ENCODE results near the gene LRRN1.

Gene LRRN1

GRCh38 chr3:3799173-3800079 lies at the start of gene LRRN1:
Gene LRRN1 (plus strand): TSS chr3:3799431. CDS start chr3:3844642, 45,211 bp downstream.
- Mint-ChIP-seq H3K27ac (no peak within 1 kb of the TSS), H3K27me3 (ENCODE audit: low read depth) (peaks cover 53% of the 10 kb centered on the region), H3K36me3 (ENCODE audit: low read depth) (no peaks in the 10 kb centered on the region), H3K4me3 (peak within 1 kb of the TSS; percentile 73), H3K4me1 (ENCODE audit: low read depth) (peaks cover 5% of the 10 kb centered on the region), H3K9me3 (no peaks in the 10 kb centered on the region)

- no peaks in the 10 kb centered on the region for H3K4me1 Mint-ChIP-seq (ENCODE audit: low read depth)
- H3K36me3 Mint-ChIP-seq (ENCODE audit: low read depth), result no peaks in the 10 kb centered on the region
- H3K27me3 Mint-ChIP-seq (ENCODE audit: low read depth), result no peaks in the 10 kb centered on the region
- H3K9me3 Mint-ChIP-seq, result no peaks in the 10 kb centered on the region
- no peak overlapping the region for H3K4me3 Mint-ChIP-seq
- no peak overlapping the region for H3K27ac Mint-ChIP-seq
These were observed 45.8 kb upstream of the LRRN1 start for GRCh38 chr3:3753416-3753815.

GRCh38 chr3:3765661-3766060 lies 33.6 kb upstream of the LRRN1 start:
- Mint-ChIP-seq H3K27me3 (ENCODE audit: low read depth) (no peaks in the 10 kb centered on the region), H3K27ac (no peak overlapping the region), H3K4me3 (no peak overlapping the region), H3K4me1 (ENCODE audit: low read depth) (no peaks in the 10 kb centered on the region), H3K36me3 (ENCODE audit: low read depth) (no peaks in the 10 kb centered on the region), H3K9me3 (no peaks in the 10 kb centered on the region)

- Mint-ChIP-seq H3K27me3 (ENCODE audit: low read depth) (no peaks in the 10 kb centered on the region), H3K9me3 (no peaks in the 10 kb centered on the region), H3K4me3 (no peak overlapping the region), H3K36me3 (ENCODE audit: low read depth) (no peaks in the 10 kb centered on the region), H3K4me1 (ENCODE audit: low read depth) (no peaks in the 10 kb centered on the region), H3K27ac (no peak overlapping the region)
These were observed 33.1 kb upstream of the LRRN1 start for GRCh38 chr3:3766140-3766539.

- Mint-ChIP-seq H3K27me3 (ENCODE audit: low read depth) (no peaks in the 10 kb centered on the region), H3K9me3 (peaks cover 4% of the 10 kb centered on the region), H3K27ac (no peak overlapping the region), H3K4me3 (no peak overlapping the region), H3K4me1 (ENCODE audit: low read depth) (no peaks in the 10 kb centered on the region), H3K36me3 (ENCODE audit: low read depth) (no peaks in the 10 kb centered on the region)
These were observed 28.1 kb upstream of the LRRN1 start for GRCh38 chr3:3771094-3771493.

GRCh38 chr3:3771567-3771966 lies 27.7 kb upstream of the LRRN1 start:
- H3K36me3 Mint-ChIP-seq (ENCODE audit: low read depth), result no peaks in the 10 kb centered on the region

GRCh38 chr3:3772338-3772737 lies 26.9 kb upstream of the LRRN1 start:
- Mint-ChIP-seq H3K9me3 (peaks cover 6% of the 10 kb centered on the region), H3K36me3 (ENCODE audit: low read depth) (no peaks in the 10 kb centered on the region), H3K4me1 (ENCODE audit: low read depth) (no peaks in the 10 kb centered on the region), H3K27me3 (ENCODE audit: low read depth) (no peaks in the 10 kb centered on the region), H3K27ac (no peak overlapping the region), H3K4me3 (no peak overlapping the region)

More at GRCh38 chr3:3771567-3771966, 27.7 kb upstream of the LRRN1 start:
- Mint-ChIP-seq H3K9me3 (peaks cover 4% of the 10 kb centered on the region), H3K27me3 (ENCODE audit: low read depth) (no peaks in the 10 kb centered on the region), H3K4me1 (ENCODE audit: low read depth) (no peaks in the 10 kb centered on the region), H3K4me3 (no peak overlapping the region), H3K27ac (no peak overlapping the region)

- Mint-ChIP-seq H3K27ac (no peak overlapping the region), H3K4me1 (ENCODE audit: low read depth) (no peaks in the 10 kb centered on the region), H3K36me3 (ENCODE audit: low read depth) (no peaks in the 10 kb centered on the region), H3K27me3 (ENCODE audit: low read depth) (no peaks in the 10 kb centered on the region), H3K4me3 (no peak overlapping the region), H3K9me3 (peaks cover 6% of the 10 kb centered on the region)
These were observed 26.3 kb upstream of the LRRN1 start for GRCh38 chr3:3772920-3773319.

- peaks cover 6% of the 10 kb centered on the region for H3K9me3 Mint-ChIP-seq
- H3K36me3 Mint-ChIP-seq (ENCODE audit: low read depth), result no peaks in the 10 kb centered on the region
- no peak overlapping the region for H3K4me3 Mint-ChIP-seq
- H3K4me1 Mint-ChIP-seq (ENCODE audit: low read depth), result no peaks in the 10 kb centered on the region
- no peak overlapping the region for H3K27ac Mint-ChIP-seq
- H3K27me3 Mint-ChIP-seq (ENCODE audit: low read depth), result no peaks in the 10 kb centered on the region
These were observed 22.6 kb upstream of the LRRN1 start for GRCh38 chr3:3776607-3777006.

- no peaks in the 10 kb centered on the region for H3K36me3 Mint-ChIP-seq (ENCODE audit: low read depth)
- H3K4me3 Mint-ChIP-seq, result no peak overlapping the region
- H3K27me3 Mint-ChIP-seq (ENCODE audit: low read depth), result no peaks in the 10 kb centered on the region
- peaks cover 6% of the 10 kb centered on the region for H3K9me3 Mint-ChIP-seq
- H3K4me1 Mint-ChIP-seq (ENCODE audit: low read depth), result no peaks in the 10 kb centered on the region
- H3K27ac Mint-ChIP-seq, result no peak overlapping the region
These were observed 21.0 kb upstream of the LRRN1 start for GRCh38 chr3:3778216-3778615.

- no peaks in the 10 kb centered on the region for H3K27me3 Mint-ChIP-seq (ENCODE audit: low read depth)
These were observed 20.5 kb upstream of the LRRN1 start for GRCh38 chr3:3778641-3779270.

GRCh38 chr3:3782457-3782856 lies 16.8 kb upstream of the LRRN1 start:
- Mint-ChIP-seq H3K4me3 (no peak overlapping the region), H3K9me3 (no peaks in the 10 kb centered on the region), H3K27ac (no peak overlapping the region), H3K36me3 (ENCODE audit: low read depth) (no peaks in the 10 kb centered on the region), H3K4me1 (ENCODE audit: low read depth) (no peaks in the 10 kb centered on the region), H3K27me3 (ENCODE audit: low read depth) (no peaks in the 10 kb centered on the region)

More at GRCh38 chr3:3778641-3779270, 20.5 kb upstream of the LRRN1 start:
- no peak overlapping the region for H3K27ac Mint-ChIP-seq
- H3K4me3 Mint-ChIP-seq, result no peak overlapping the region
- peaks cover 6% of the 10 kb centered on the region for H3K9me3 Mint-ChIP-seq
- H3K4me1 Mint-ChIP-seq (ENCODE audit: low read depth), result no peaks in the 10 kb centered on the region
- no peaks in the 10 kb centered on the region for H3K36me3 Mint-ChIP-seq (ENCODE audit: low read depth)

GRCh38 chr3:3783210-3783609 lies 16.0 kb upstream of the LRRN1 start:
- Mint-ChIP-seq H3K4me3 (no peak overlapping the region), H3K36me3 (ENCODE audit: low read depth) (no peaks in the 10 kb centered on the region), H3K27me3 (ENCODE audit: low read depth) (no peaks in the 10 kb centered on the region), H3K4me1 (ENCODE audit: low read depth) (no peaks in the 10 kb centered on the region), H3K27ac (no peak overlapping the region), H3K9me3 (no peaks in the 10 kb centered on the region)

GRCh38 chr3:3783696-3784095 lies 15.5 kb upstream of the LRRN1 start:
- Mint-ChIP-seq H3K27ac (no peak overlapping the region), H3K36me3 (ENCODE audit: low read depth) (no peaks in the 10 kb centered on the region), H3K27me3 (ENCODE audit: low read depth) (no peaks in the 10 kb centered on the region), H3K4me1 (ENCODE audit: low read depth) (no peaks in the 10 kb centered on the region), H3K9me3 (no peaks in the 10 kb centered on the region), H3K4me3 (no peak overlapping the region)

- Mint-ChIP-seq H3K36me3 (ENCODE audit: low read depth) (no peaks in the 10 kb centered on the region), H3K4me3 (no peak overlapping the region), H3K27me3 (ENCODE audit: low read depth) (peaks cover 6% of the 10 kb centered on the region), H3K27ac (no peak overlapping the region), H3K9me3 (no peaks in the 10 kb centered on the region), H3K4me1 (ENCODE audit: low read depth) (no peaks in the 10 kb centered on the region)
These were observed 6.8 kb upstream of the LRRN1 start for GRCh38 chr3:3792391-3792790.

Data from T-helper 1 cell treated with Interleukin-12 subunit alpha and Interleukin-12 subunit beta and Interleukin-4 antibody, amounts not matched to agents 30 μg/mL and 1 μg/mL, for 36 hours (primary cell).